GM23338 (cell line): ENCODE results near the gene STAB2. TPM values are rescaled to one million over a fixed set of nuclear protein-coding genes. Genes with fewer than 3 reads are reported as not detected.

ENCODE experiments used
- ATAC-seq: fragments of 200-7000 bp; cut with Tn5 transposase; 3 replicates; pipeline ENCODE4 v1.9.1; 2020
- DNase-seq: peaks from one replicate; pipeline ENCODE4 v3.0.0-alpha.2; 2015; ENCODE audit warnings: low spot score
- H2AFZ ChIP-seq: fragments of 200-600 bp; sonication (generic); 2 replicates; pipeline ENCODE4 v1.8.0; 2016; ENCODE audit warnings: antibody characterized with exemption, mild to moderate bottlenecking, moderate library complexity
- H3F3A ChIP-seq: fragments of 200-600 bp; sonication (generic); replicated peaks from 2 replicates; pipeline ENCODE4 v1.8.0; 2017; ENCODE audit warnings: antibody characterized with exemption, mixed run types, low read depth
- H3K27ac ChIP-seq: fragments of 200-600 bp; sonication (generic); 2 replicates; pipeline ENCODE4 v1.6.1; 2016; ENCODE audit warnings: low read depth
- H3K27me3 ChIP-seq: fragments of 200-600 bp; sonication (generic); 2 replicates; pipeline ENCODE4 v1.8.0; 2016; ENCODE audit warnings: mild to moderate bottlenecking, mixed run types, moderate library complexity; ENCODE audit not compliant: insufficient read depth
- H3K36me3 ChIP-seq: fragments of 200-600 bp; sonication (generic); 2 replicates; pipeline ENCODE4 v1.8.0; 2016; ENCODE audit warnings: mild to moderate bottlenecking; ENCODE audit not compliant: insufficient read depth
- H3K4me1 ChIP-seq: fragments of 200-600 bp; sonication (generic); 2 replicates; pipeline ENCODE4 v1.8.0; 2016; ENCODE audit warnings: mild to moderate bottlenecking, moderate library complexity; ENCODE audit not compliant: insufficient read depth
- H3K4me2 ChIP-seq: fragments of 200-600 bp; sonication (generic); 2 replicates; pipeline ENCODE4 v1.7.1; 2017; ENCODE audit warnings: mixed run types
- H3K4me3 ChIP-seq: fragments of 200-600 bp; sonication (generic); 2 replicates; pipeline ENCODE4 v1.6.1; 2016; ENCODE audit warnings: mixed run types
- H3K79me2 ChIP-seq: fragments of 200-600 bp; sonication (generic); replicated peaks from 2 replicates; pipeline ENCODE4 v1.8.0; 2017; ENCODE audit warnings: mild to moderate bottlenecking; ENCODE audit not compliant: insufficient read depth
- H3K9me2 ChIP-seq: fragments of 200-600 bp; sonication (generic); 2 replicates; pipeline ENCODE4 v1.8.0; 2017; ENCODE audit not compliant: insufficient read depth
- H4K20me1 ChIP-seq: fragments of 200-600 bp; sonication (generic); replicated peaks from 2 replicates; pipeline ENCODE4 v1.8.0; 2017; ENCODE audit warnings: mild to moderate bottlenecking; ENCODE audit not compliant: insufficient read depth
- H3K27ac Mint-ChIP-seq: 2 replicates; pipeline ENCODE4 v1.8.0; 2020; ENCODE audit warnings: inconsistent platforms, mild to moderate bottlenecking, moderate library complexity, mixed read lengths
- H3K27me3 Mint-ChIP-seq: 3 replicates; pipeline ENCODE4 v1.8.0; 2022; ENCODE audit warnings: low read depth, mild to moderate bottlenecking, moderate library complexity, mixed read lengths, inconsistent platforms; ENCODE audit not compliant: insufficient read depth, poor library complexity
- H3K36me3 Mint-ChIP-seq: 3 replicates; pipeline ENCODE4 v1.8.0; 2021; ENCODE audit warnings: low read depth, mild to moderate bottlenecking, inconsistent platforms, moderate library complexity, mixed read lengths
- H3K4me1 Mint-ChIP-seq: 3 replicates; pipeline ENCODE4 v1.8.0; 2020; ENCODE audit warnings: mild to moderate bottlenecking, inconsistent platforms, mixed read lengths
- H3K4me3 Mint-ChIP-seq: 3 replicates; pipeline ENCODE4 v1.8.0; 2021; ENCODE audit warnings: moderate library complexity, mild to moderate bottlenecking, inconsistent platforms, mixed read lengths
- H3K9me3 Mint-ChIP-seq: 3 replicates; pipeline ENCODE4 v1.8.0; 2020; ENCODE audit warnings: moderate library complexity, mild to moderate bottlenecking, inconsistent platforms, mixed read lengths
- CREB1 ChIP-seq: fragments of 250-450 bp; sonication (Bioruptor Pico); IDR thresholded peaks from 2 replicates; pipeline ENCODE4 v1.5.0; 2020; ENCODE audit warnings: low read depth, mild to moderate bottlenecking, moderate library complexity
- CTCF ChIP-seq, 2 experiments: fragments of 200-600 bp in 1 of 2; sonication (generic) in 1 of 2; conservative IDR thresholded peaks; 2 replicates each; pipeline versions ENCODE4 v1.5.1 to v1.6.1; 2016 to 2017; ENCODE audit warnings: antibody characterized with exemption in 2 of 2, low read depth in 2 of 2, mild to moderate bottlenecking in 2 of 2, moderate library complexity in 1 of 2
- ETS1 ChIP-seq: IDR thresholded peaks from 2 replicates; pipeline ENCODE4 v1.6.1; 2016; ENCODE audit warnings: antibody characterized with exemption
- EZH2 ChIP-seq: fragments of 200-600 bp; sonication (generic); IDR thresholded peaks from one replicate; pipeline ENCODE4 v1.8.0; 2017; ENCODE audit warnings: antibody characterized with exemption, mild to moderate bottlenecking, low read depth; ENCODE audit not compliant: unreplicated experiment
- EZH2phosphoT487 ChIP-seq: fragments of 200-600 bp; sonication (generic); IDR thresholded peaks from one replicate; pipeline ENCODE4 v1.8.1; 2018; ENCODE audit warnings: antibody characterized with exemption; ENCODE audit not compliant: unreplicated experiment
- JUNB ChIP-seq: IDR thresholded peaks from one replicate; pipeline ENCODE4 v1.6.1; 2016; ENCODE audit warnings: antibody characterized with exemption; ENCODE audit not compliant: unreplicated experiment
- NANOG ChIP-seq: IDR thresholded peaks from 2 replicates; pipeline ENCODE4 v1.6.1; 2016; ENCODE audit warnings: antibody characterized with exemption, borderline replicate concordance
- POLR2AphosphoS5 ChIP-seq: IDR thresholded peaks from 2 replicates; pipeline ENCODE4 v1.6.1; 2016; ENCODE audit warnings: antibody characterized with exemption, low read depth
- REST ChIP-seq: IDR thresholded peaks from one replicate; pipeline ENCODE4 v1.6.1; 2018; ENCODE audit warnings: antibody characterized with exemption; ENCODE audit not compliant: unreplicated experiment
- STAT1 ChIP-seq: IDR thresholded peaks from one replicate; pipeline ENCODE4 v1.6.1; 2016; ENCODE audit warnings: antibody characterized with exemption; ENCODE audit not compliant: unreplicated experiment
- ZNF114 ChIP-seq: fragments of 250-450 bp; sonication (Bioruptor Pico); IDR thresholded peaks from 2 replicates; pipeline ENCODE4 v1.5.0; 2020; ENCODE audit warnings: mild to moderate bottlenecking, moderate library complexity
- ZNF331 ChIP-seq: fragments of 250-450 bp; sonication (Bioruptor Pico); IDR thresholded peaks from 2 replicates; pipeline ENCODE4 v1.5.0; 2020; ENCODE audit warnings: low read depth, mild to moderate bottlenecking, moderate library complexity
- ZNF462 ChIP-seq: fragments of 250-450 bp; sonication (Bioruptor Pico); IDR thresholded peaks from 2 replicates; pipeline ENCODE4 v1.5.0; 2020; ENCODE audit warnings: mild to moderate bottlenecking, moderate library complexity
- polyA plus RNA-seq: library from polyadenylated mRNA; unstranded; fragments of >200 nt; fragmentation: Nextera tagmentation; extraction: Ambion mirVana; gene quantifications from 2 replicates; pipeline ENCODE4 v1.2.1, GENCODE V29; 2016
- total RNA-seq: library from RNA; depleted of rRNA; stranded (reverse); fragments of >200 nt; shearing (Covaris generic); gene quantifications from 2 replicates; pipeline ENCODE4 v1.2.3, GENCODE V29; 2014

The STAB2 gene
- total and polyA plus RNA-seq, 2 experiments from 2014 or later, result 0.14 TPM; not detected in 1

GRCh38 chr12:103779410-103780092 is 192.5 kb downstream of the STAB2 start:
- no peaks in the 10 kb centered on the region for H4K20me1 ChIP-seq
- H2AFZ ChIP-seq, result no peak overlapping the region
- H3K4me1 ChIP-seq, result 0 out of 2 replicates have a peak, but pooled peaks cover 3% of the 10 kb centered on the region
- no peak for ATAC-seq
- no peak overlapping the region for H3K4me3 ChIP-seq
- Mint-ChIP-seq H3K27me3 (no peaks in the 10 kb centered on the region), H3K36me3 (peaks cover 55% of the 10 kb centered on the region), H3K4me3 (no peak overlapping the region), H3K27ac (peak overlapping the region; percentile 75), H3K4me1 (no peaks in the 10 kb centered on the region; the same call in 2 of the 3 replicates), H3K9me3 (no peaks in the 10 kb centered on the region)
- H3K9me2 ChIP-seq, result no peaks in the 10 kb centered on the region
- H3K27ac ChIP-seq, result no peak overlapping the region
- no peaks in the 10 kb centered on the region for H3F3A ChIP-seq
- no peaks in the 10 kb centered on the region for H3K27me3 ChIP-seq
- DNase-seq, result peak; percentile 41
- H3K36me3 ChIP-seq, result no peaks in the 10 kb centered on the region
- no peak for TF ChIP-seq REST
- no peak for TF ChIP-seq STAT1
- TF ChIP-seq JUNB, result no peak
- TF ChIP-seq NANOG, result no peak
- no peak for TF ChIP-seq POLR2AphosphoS5
- no peak for TF ChIP-seq EZH2
- no peak for TF ChIP-seq EZH2phosphoT487
- no peak for TF ChIP-seq CTCF (conservative IDR thresholded peaks at IDR 0.05; ENCODE audit: low read depth in 2 of 2)
- no peak for TF ChIP-seq CREB1 (CRISPR knock-in tag)
- TF ChIP-seq ZNF331 (CRISPR knock-in tag), result no peak
- TF ChIP-seq ZNF462 (CRISPR knock-in tag), result no peak
- TF ChIP-seq ETS1, result no peak
- no peak for TF ChIP-seq ZNF114 (CRISPR knock-in tag)
- H3K79me2 ChIP-seq, result no peaks in the 10 kb centered on the region
- H3K4me2 ChIP-seq, result no peak overlapping the region
